ENCODE data around the gene SPEM2.
"Not testable (repeated sequence)": the region's sequence is repeated elsewhere in the genome, so short reads cannot be mapped to it uniquely, and the experiment has no call there.

Gene SPEM2

DNA sequence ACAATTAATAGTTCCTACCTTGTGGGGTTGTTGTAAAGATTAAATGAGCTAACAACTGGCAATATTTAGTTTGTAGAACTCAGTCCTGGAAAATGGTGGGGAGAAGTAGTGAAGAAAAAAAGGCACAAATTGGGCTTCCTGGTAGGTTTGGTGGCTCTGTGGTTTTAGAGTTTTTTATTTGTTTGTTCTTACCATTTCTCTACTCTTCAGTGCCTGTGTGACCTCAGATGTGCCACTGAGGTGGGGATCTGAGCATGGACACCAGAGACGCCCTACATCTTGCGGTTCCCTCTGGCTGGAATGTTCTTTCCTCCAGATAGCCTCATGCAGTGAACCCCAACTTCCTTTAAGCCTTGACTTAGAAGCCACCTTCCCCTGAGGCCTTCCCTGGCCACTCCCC lies 46.3 kb downstream of the SPEM2 start:
- peaks cover 4% of the 10 kb centered on the region for H3K36me3 Mint-ChIP-seq (ENCODE audit: low read depth)
- TF ChIP-seq, protein P1, sequence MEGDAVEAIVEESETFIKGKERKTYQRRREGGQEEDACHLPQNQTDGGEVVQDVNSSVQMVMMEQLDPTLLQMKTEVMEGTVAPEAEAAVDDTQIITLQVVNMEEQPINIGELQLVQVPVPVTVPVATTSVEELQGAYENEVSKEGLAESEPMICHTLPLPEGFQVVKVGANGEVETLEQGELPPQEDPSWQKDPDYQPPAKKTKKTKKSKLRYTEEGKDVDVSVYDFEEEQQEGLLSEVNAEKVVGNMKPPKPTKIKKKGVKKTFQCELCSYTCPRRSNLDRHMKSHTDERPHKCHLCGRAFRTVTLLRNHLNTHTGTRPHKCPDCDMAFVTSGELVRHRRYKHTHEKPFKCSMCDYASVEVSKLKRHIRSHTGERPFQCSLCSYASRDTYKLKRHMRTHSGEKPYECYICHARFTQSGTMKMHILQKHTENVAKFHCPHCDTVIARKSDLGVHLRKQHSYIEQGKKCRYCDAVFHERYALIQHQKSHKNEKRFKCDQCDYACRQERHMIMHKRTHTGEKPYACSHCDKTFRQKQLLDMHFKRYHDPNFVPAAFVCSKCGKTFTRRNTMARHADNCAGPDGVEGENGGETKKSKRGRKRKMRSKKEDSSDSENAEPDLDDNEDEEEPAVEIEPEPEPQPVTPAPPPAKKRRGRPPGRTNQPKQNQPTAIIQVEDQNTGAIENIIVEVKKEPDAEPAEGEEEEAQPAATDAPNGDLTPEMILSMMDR (IDR thresholded peaks at IDR 0.05): no peak
- DNase-seq: no peak
- H3K4me3 Mint-ChIP-seq: no peak overlapping the region
- H3K9me3 Mint-ChIP-seq: no peaks in the 10 kb centered on the region
- peaks cover 5% of the 10 kb centered on the region for H3K27me3 Mint-ChIP-seq (ENCODE audit: low read depth, poor library complexity)
- H3K4me1 Mint-ChIP-seq: peaks cover 43% of the 10 kb centered on the region
- peak overlapping the region; percentile 86 for H3K27ac Mint-ChIP-seq

DNA sequence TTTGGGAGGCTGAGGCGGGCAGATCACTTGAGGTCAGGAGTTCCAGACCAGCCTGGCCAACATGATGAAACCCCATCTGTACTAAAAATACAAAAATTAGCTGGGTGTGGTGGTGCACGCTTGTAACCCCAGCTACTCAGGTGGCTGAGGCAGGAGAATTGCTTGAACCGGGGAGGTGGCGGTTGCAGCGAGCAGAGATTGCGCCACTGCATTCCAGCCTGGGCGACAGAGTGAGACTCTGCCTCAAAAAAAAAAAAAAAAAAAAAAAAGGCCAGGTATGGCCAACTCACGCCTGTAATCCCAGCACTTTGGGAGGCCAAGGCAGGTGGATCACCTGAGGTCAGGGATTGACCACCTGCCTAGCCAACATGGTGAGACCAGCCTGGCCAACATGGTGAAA lies 49.4 kb downstream of the SPEM2 start:
- H3K9me3 Mint-ChIP-seq; H3K36me3 Mint-ChIP-seq (ENCODE audit: low read depth); H3K4me3 Mint-ChIP-seq; H3K27ac Mint-ChIP-seq; DNase-seq; H3K27me3 Mint-ChIP-seq (ENCODE audit: low read depth, poor library complexity): not testable (repeated sequence)
- H3K4me1 Mint-ChIP-seq: peaks cover 40% of the 10 kb centered on the region

DNA sequence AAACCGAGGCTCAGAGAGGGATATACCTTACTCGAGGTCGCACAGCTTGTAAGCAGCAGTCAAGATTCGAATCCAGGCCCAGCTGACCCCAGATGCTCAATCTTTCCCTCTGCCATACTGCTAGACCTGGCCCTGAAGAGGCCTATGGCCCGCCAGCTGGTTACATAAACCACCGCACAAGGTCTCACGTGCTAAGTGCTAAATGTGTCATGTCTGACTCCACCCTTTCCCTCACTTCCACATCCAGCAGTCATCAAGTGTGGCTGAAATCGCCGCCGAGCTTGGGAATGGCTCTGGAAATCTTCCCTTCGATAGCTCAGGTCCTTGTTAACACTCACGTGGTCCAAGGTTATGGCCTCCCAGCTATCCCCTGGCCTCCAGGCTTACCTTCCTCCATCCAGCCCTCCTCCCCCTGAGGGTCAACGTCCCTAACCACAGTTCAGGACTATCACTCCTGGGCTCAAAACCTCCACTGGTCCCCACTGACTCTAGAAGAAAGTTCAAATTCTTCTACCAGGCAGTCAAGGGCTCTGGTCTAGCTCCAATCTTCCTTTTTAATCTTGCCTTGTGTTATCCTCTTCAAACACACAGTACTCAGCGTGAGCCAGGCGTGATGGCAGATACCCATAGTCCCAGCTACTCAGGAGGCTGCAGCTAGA lies 50.5 kb downstream of the SPEM2 start:
- Mint-ChIP-seq H3K9me3 (no peaks in the 10 kb centered on the region), H3K27ac (peak overlapping the region; percentile 50), H3K36me3 (ENCODE audit: low read depth) (no peaks in the 10 kb centered on the region), H3K27me3 (ENCODE audit: low read depth, poor library complexity) (peaks cover 3% of the 10 kb centered on the region), H3K4me1 (peaks cover 52% of the 10 kb centered on the region), H3K4me3 (no peak overlapping the region)
- TF ChIP-seq, protein P1 (IDR thresholded peaks at IDR 0.05): no peak
- no peak for DNase-seq

DNA sequence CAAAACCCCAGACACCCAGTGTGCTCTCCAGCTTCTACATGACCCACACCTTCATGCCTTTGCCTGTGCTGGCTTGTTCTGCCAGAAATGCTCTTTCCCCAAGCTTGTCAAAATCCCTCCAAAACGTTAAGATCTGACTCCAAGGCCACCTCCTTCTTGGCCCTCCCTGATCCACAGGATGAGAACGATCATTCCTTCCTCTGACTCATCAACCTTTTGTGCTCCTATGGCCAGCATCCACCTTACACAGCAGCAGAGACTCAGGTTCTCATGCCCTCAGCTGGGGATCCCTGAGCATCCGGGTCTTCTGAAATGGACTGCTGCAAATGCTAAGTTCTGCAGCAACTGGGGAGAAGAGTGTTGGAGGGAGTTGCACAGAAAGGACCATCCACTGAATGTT lies 51.1 kb downstream of the SPEM2 start:
- Mint-ChIP-seq H3K27ac (no peak overlapping the region), H3K27me3 (ENCODE audit: low read depth, poor library complexity) (peaks cover 3% of the 10 kb centered on the region), H3K4me1 (peaks cover 56% of the 10 kb centered on the region), H3K36me3 (ENCODE audit: low read depth) (no peaks in the 10 kb centered on the region), H3K9me3 (no peaks in the 10 kb centered on the region), H3K4me3 (no peak overlapping the region)
- DNase-seq: no peak
- TF ChIP-seq, protein P1 (IDR thresholded peaks at IDR 0.05): no peak

DNA sequence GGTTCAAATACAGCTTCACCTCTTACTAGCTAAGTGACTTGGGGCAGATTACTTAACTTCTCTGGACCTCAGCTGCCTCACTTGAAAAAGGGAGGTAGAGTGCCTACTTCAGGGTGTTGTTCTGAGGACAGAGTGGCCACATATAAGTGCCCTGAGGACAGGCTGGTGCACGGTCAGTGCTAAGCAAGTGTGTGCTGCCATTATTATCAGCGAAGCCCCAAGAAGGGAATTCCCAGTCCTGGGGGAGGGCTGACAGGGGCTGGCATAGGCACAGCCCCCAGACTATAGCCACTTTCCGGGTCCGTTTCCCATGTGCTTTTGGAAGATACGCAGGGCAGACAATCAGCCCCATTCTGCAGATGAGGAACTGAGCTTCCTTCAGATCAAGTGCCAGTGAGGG lies 51.5 kb downstream of the SPEM2 start:
- no peak for DNase-seq
- no peaks in the 10 kb centered on the region for H3K36me3 Mint-ChIP-seq (ENCODE audit: low read depth)
- peaks cover 3% of the 10 kb centered on the region for H3K27me3 Mint-ChIP-seq (ENCODE audit: low read depth, poor library complexity)
- no peaks in the 10 kb centered on the region for H3K9me3 Mint-ChIP-seq
- peaks cover 56% of the 10 kb centered on the region for H3K4me1 Mint-ChIP-seq
- TF ChIP-seq, protein P1 (IDR thresholded peaks at IDR 0.05): no peak
- H3K4me3 Mint-ChIP-seq: peak overlapping the region; percentile 76
- H3K27ac Mint-ChIP-seq: no peak overlapping the region
